HL-60 (cell line): ENCODE results near the gene UMPS.

Source experiments
- DNase-seq, 2 experiments: peaks; one replicate each; pipeline ENCODE4 v3.0.0-alpha.2; 2010 to 2020; ENCODE audit warnings: low read depth in 1 of 2, low spot score in 1 of 2
- H3K27ac ChIP-seq: fragments of 250-450 bp; sonication (Bioruptor Pico); replicated peaks from 2 replicates; pipeline ENCODE4 v1.5.1; 2020; ENCODE audit warnings: mild to moderate bottlenecking, moderate library complexity
- H3K27me3 ChIP-seq: fragments of 250-450 bp; sonication (Bioruptor Pico); 2 replicates; pipeline ENCODE4 v1.5.1; 2021; ENCODE audit warnings: mild to moderate bottlenecking, moderate library complexity; ENCODE audit not compliant: insufficient read depth, poor library complexity, severe bottlenecking
- H3K4me3 ChIP-seq: replicated peaks from 2 replicates; pipeline ENCODE4 v1.5.1; 2011; ENCODE audit warnings: mild to moderate bottlenecking, control low read depth, low read length; ENCODE audit not compliant: insufficient read depth
- CTCF ChIP-seq: IDR thresholded peaks from one replicate; pipeline ENCODE4 v1.5.1; 2011; ENCODE audit warnings: low read length, control low read depth, inconsistent platforms; ENCODE audit not compliant: insufficient read depth
- GABPA ChIP-seq: IDR thresholded peaks from 2 replicates; pipeline ENCODE4 v1.6.1; 2012; ENCODE audit warnings: low read depth
- POLR2AphosphoS5 ChIP-seq: IDR thresholded peaks from 2 replicates; pipeline ENCODE4 v1.6.1; 2012; ENCODE audit warnings: low read depth
- REST ChIP-seq: IDR thresholded peaks from 2 replicates; pipeline ENCODE4 v1.6.1; 2012; ENCODE audit warnings: low read depth; ENCODE audit not compliant: insufficient replicate concordance
- SPI1 ChIP-seq: IDR thresholded peaks from 2 replicates; pipeline ENCODE4 v1.6.1; 2012; ENCODE audit warnings: low read depth, mild to moderate bottlenecking, borderline replicate concordance

The UMPS gene

GRCh38 chr3:124684459-124684858 lies 45.8 kb upstream of the UMPS start:
- no peak for DNase-seq
- H3K4me3 ChIP-seq = no peak overlapping the region
- no peaks in the 10 kb centered on the region for H3K27me3 ChIP-seq
- H3K27ac ChIP-seq = no peak overlapping the region
- TF ChIP-seq REST = no peak
- no peak for TF ChIP-seq POLR2AphosphoS5
- no peak for TF ChIP-seq SPI1
- TF ChIP-seq CTCF = no peak
- TF ChIP-seq GABPA = no peak

- no peak for DNase-seq
- no peak overlapping the region for H3K27ac ChIP-seq
- TF ChIP-seq POLR2AphosphoS5 (no peak), SPI1 (no peak), GABPA (no peak), REST (no peak), CTCF (no peak)
- H3K4me3 ChIP-seq = no peak overlapping the region
- no peaks in the 10 kb centered on the region for H3K27me3 ChIP-seq
Measured at GRCh38 chr3:124685067-124685466, 45.2 kb upstream of the UMPS start.

DNA sequence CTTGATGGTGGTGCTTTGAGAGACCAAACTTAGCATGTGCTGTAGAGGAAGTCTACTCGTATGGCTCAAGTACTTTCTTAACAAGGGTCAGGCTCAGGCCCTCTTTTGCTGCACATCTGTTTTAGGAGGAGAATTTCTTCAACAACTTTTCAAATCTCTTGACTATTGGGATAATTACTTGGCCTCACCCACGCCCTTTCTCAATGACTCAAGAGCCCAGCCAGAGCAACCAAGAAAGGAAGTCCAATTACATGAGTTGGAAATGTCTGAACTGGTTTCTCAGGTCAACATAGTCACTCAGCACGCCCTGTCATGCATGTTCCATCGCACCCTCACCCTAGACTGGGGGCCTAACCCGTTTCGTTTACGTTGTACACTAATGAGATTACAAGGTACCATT lies 44.8 kb upstream of the UMPS start:
- no peak overlapping the region for H3K4me3 ChIP-seq
- H3K27me3 ChIP-seq = no peaks in the 10 kb centered on the region
- TF ChIP-seq POLR2AphosphoS5 (no peak), CTCF (no peak), GABPA (no peak), REST (no peak), SPI1 (no peak)
- no peak for DNase-seq
- H3K27ac ChIP-seq = no peak overlapping the region
